ENCODE data around the gene SPIN1.

DNA sequence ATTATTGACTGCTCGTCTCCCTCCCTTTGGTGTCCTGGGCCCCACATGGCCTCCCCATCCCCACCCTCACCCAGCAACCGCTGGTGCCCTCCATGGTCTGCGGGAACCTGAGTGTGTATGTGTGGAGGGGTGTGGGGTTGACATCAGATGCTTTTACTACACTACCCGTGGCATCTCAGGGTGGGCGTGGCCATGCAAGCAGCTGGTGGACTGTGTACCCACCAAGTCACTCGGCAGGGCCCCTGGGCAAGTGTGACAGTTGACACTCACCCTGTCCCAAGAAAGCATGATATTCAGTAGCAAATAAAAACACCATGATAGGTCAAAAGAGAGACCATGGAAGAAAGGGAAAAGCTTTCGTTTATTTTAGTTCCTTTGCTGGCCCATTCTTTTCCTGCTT is 139.4 kb downstream of the SPIN1 start:
- TF ChIP-seq POLR2A (IDR thresholded peaks at IDR 0.05) (no peak), CTCF (IDR thresholded peaks at IDR 0.05) (no peak)
